22Rv1 (cell line): ENCODE data around the gene PAPPA2.

ENCODE experiments used
- H3K27ac ChIP-seq: fragments of 450-650 bp; 2 replicates; pipeline ENCODE4 v1.5.1; 2017
- ZFX ChIP-seq: fragments of 450-650 bp; IDR thresholded peaks from 2 replicates; pipeline ENCODE4 v1.6.1; 2017; ENCODE audit warnings: antibody characterized with exemption, borderline replicate concordance
- TF ChIP-seq, protein P1 (sequence below): fragments of 450-650 bp; IDR thresholded peaks from 2 replicates; pipeline ENCODE4 v1.5.1; 2017; ENCODE audit warnings: mild to moderate bottlenecking

Gene PAPPA2

DNA sequence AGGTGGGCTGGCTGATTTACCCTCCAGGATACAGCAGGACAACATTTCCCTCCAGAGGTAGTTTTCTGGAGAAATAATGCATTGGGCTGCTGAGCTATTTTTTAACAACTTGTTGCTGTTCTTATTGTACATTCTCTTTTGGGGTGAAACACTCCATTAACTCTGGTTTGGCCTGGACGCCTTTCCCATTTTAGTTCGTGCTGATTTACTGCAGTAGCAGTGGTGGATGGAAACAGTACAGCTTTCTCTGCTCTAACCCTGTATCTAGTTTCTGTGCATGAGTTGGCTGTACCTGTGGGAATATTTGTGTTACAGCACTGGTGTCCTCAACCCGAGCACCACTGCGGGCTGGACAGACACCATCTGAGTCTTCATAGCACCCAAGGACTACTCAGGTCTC lies 376.2 kb downstream of the PAPPA2 start:
- TF ChIP-seq, protein P1, sequence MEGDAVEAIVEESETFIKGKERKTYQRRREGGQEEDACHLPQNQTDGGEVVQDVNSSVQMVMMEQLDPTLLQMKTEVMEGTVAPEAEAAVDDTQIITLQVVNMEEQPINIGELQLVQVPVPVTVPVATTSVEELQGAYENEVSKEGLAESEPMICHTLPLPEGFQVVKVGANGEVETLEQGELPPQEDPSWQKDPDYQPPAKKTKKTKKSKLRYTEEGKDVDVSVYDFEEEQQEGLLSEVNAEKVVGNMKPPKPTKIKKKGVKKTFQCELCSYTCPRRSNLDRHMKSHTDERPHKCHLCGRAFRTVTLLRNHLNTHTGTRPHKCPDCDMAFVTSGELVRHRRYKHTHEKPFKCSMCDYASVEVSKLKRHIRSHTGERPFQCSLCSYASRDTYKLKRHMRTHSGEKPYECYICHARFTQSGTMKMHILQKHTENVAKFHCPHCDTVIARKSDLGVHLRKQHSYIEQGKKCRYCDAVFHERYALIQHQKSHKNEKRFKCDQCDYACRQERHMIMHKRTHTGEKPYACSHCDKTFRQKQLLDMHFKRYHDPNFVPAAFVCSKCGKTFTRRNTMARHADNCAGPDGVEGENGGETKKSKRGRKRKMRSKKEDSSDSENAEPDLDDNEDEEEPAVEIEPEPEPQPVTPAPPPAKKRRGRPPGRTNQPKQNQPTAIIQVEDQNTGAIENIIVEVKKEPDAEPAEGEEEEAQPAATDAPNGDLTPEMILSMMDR: no peak
- no peak for TF ChIP-seq ZFX
- H3K27ac ChIP-seq: no peak overlapping the region

DNA sequence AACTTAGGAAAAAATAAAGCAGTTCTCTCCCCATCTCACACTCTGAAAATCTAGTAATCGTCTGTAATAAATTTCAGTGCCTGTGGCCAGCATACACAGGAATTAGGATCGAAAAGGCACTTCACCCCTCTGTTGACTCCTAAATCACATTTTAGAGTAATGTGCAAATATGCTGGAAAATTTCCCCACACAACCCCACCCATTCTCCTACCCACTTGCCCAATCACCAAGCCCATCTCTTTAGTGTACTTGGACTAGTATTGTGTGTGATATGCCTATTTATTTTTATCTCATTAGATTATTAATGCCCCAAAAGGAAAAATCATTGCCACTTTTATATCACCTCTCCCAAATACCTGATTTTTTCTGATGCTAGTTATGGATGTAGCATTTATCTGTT lies 378.3 kb downstream of the PAPPA2 start:
- no peak for TF ChIP-seq ZFX
- TF ChIP-seq, protein P1: no peak
- H3K27ac ChIP-seq: no peak overlapping the region

DNA sequence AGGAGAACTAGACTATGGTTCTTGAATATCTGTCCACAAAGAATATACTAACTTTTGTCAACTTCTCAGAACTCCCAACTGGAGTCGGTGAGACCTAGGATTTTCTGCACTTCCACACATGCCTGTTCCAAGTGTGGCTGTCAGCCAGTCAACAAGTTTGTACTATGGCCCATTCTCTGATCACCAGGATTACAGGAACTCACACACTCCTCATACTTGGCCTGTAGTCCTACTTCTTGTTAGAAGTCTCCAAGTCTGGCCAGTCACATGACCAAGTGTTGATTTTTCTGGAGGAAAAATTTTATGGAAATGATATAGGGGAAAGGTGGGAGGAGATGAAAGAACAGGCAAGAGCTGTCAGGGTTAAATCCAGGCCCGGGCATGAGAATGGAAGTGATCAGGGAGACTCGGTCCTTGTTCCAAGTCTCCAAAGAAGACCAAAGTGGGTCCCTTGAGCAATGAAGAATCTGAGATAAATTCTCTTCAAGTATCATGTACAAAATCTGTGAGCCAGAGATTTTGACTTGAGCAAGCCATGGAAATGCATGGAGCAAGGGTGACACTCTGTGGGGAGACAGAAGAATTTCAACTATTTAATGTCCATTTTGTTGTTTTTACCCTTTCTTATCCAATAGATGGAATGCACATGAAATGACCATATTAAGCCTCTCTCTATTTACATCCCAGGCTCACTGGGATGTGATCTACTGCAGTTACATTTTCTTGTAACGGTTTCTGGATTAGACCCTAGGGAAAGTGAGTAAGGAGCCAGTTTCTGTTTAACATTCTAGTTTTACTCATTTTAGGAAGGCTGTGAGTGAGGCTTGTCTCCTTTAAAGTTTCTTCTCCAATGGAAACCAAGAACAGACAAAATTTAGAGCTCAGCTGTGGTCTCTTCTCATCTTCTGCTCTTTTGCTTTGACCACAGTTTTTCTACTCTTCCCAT lies 380.6 kb downstream of the PAPPA2 start:
- H3K27ac ChIP-seq: no peak overlapping the region
- TF ChIP-seq, protein P1: peak; percentile 84
- no peak for TF ChIP-seq ZFX

DNA sequence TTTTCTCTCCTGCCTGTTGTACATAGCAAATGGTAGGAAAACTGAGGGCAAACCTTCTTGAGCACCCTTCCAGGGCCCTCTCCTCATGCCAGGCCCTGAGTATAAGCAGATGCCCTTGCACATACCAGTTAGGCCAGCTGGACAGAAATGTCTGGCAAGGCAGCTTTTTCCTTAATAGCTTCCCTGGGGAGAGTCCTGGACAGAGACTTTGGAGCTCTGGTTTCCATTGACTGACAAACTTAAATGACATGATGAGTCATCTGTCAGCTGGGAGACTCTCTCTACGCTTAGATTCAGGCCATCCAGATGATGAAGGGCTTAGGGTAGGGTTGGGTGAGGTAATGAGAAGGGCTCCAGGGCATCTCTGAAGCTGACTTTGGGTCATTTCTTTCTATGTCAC lies 384.1 kb downstream of the PAPPA2 start:
- H3K27ac ChIP-seq: no peak overlapping the region
- TF ChIP-seq ZFX: no peak
- TF ChIP-seq, protein P1: no peak

DNA sequence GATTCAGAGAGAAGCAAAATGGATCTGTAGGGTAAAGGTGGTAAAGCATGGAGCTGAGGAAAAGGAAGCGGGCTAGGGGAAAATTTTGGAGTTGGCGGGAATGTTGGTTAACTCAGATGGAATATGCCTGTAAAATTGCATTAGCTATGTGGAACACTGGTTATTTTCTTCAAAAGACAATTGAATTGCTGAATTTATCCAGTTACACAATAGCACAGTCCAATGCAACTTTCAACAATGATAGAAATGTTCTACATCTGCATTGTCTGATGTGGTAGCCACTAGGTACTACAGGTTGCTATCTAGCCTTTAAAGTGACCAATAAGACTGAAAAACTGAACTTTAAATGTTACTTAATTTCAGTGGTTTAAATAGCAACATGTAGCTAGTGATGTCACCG lies 386.3 kb downstream of the PAPPA2 start:
- no peak overlapping the region for H3K27ac ChIP-seq
- no peak for TF ChIP-seq ZFX
- TF ChIP-seq, protein P1: no peak

DNA sequence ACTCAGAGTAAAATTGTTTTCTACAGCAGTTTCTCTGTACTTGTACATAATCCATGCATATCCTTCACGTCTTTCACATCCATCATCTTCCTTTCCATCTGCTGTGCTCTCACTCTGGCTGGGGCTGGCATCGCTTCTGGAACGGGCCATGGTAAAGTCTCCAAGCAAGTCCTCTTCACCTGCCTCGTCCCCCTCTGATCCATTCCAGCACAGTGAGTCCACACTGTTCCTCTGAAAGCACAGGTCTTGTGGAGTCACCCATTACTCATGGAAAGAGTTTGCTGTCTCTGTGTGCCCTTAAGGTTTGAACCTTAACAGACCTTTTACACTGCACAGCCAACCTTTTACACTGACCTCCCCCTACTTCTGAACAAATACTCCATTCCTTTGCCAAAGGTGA lies 387.9 kb downstream of the PAPPA2 start:
- TF ChIP-seq, protein P1: no peak
- no peak for TF ChIP-seq ZFX
- no peak overlapping the region for H3K27ac ChIP-seq

DNA sequence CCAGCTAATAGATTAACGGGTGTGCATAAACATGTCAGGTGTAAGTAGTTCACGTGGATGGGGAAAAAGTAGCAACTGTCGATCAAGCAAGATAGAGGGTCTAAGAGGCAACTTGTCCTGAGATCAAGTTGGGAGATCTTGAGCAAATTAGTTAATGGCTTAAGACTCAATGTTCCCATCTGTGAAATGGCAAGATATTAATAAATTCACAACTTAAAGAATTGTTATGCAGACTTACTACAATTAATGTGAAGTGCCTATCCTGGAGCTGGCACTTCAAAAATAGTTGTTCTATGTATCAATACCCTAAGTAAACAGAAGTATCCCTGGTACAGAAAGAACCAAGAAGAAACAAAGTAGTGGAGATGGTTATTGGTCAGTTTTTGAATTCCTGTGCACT lies 389.1 kb downstream of the PAPPA2 start:
- TF ChIP-seq, protein P1: no peak
- no peak for TF ChIP-seq ZFX
- no peak overlapping the region for H3K27ac ChIP-seq
